Hematopoietic multipotent progenitor cell treated with erythropoietin and hydrocortisone succinate and interleukin-3 and kit ligand, for 17 days (in vitro differentiated cells): Measurements from ENCODE around the gene STRN3.
"Not testable (repeated sequence)": the region's sequence is repeated elsewhere in the genome, so short reads cannot be mapped to it uniquely, and the experiment has no call there.

ENCODE experiments used
- DNase-seq: peaks from one replicate; pipeline ENCODE4 v3.0.0-alpha.2; 2015; ENCODE audit warnings: low spot score

The STRN3 gene

GRCh38 chr14:30907659-30908057 is 118.5 kb downstream of the STRN3 start:
- DNase-seq = no peak

GRCh38 chr14:30906752-30907658 is 119.2 kb downstream of the STRN3 start:
- DNase-seq = no peak

GRCh38 chr14:30903285-30904124 is 122.7 kb downstream of the STRN3 start:
- no peak for DNase-seq

GRCh38 chr14:30897121-30897520 is 129.1 kb downstream of the STRN3 start:
- not testable (repeated sequence) for DNase-seq

GRCh38 chr14:30896435-30896834 is 129.7 kb downstream of the STRN3 start:
- DNase-seq = no peak

- DNase-seq = no peak
Measured at GRCh38 chr14:30894923-30895515, 131.2 kb downstream of the STRN3 start.

DNA sequence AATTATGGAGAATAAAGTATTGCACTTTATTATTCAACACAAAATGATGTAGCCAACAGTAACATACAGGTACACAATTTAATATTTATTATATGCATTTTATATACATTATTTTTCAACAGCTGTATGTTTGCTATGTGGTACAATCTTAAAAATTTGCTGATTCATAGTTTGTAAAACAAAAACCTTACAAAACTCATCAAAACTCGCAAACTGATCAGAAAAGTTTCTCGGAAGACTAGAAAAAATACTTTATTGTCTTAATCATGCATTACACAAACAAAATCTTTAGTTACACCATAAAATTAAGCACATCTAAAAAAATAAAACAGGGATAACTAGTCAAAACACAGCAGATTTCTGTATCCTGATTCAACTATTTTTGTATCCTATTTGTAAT is 132.4 kb downstream of the STRN3 start:
- no peak for DNase-seq

DNA sequence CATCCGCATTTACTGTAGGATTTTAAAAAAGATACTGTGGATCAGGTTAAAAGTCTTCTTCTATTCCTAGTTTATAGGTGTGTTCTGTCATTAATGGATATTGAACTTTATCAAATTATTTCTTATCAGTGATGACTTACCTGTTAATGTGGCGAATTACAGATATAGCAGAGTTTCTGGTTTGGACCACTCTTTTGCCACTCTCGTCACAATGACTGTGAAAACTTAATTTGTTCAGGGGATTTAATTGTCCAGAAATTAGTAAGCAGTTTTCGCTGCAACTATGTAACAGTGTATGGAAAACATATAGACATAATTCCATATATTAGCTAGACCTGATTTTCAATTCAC is 137.0 kb downstream of the STRN3 start:
- DNase-seq = no peak

DNA sequence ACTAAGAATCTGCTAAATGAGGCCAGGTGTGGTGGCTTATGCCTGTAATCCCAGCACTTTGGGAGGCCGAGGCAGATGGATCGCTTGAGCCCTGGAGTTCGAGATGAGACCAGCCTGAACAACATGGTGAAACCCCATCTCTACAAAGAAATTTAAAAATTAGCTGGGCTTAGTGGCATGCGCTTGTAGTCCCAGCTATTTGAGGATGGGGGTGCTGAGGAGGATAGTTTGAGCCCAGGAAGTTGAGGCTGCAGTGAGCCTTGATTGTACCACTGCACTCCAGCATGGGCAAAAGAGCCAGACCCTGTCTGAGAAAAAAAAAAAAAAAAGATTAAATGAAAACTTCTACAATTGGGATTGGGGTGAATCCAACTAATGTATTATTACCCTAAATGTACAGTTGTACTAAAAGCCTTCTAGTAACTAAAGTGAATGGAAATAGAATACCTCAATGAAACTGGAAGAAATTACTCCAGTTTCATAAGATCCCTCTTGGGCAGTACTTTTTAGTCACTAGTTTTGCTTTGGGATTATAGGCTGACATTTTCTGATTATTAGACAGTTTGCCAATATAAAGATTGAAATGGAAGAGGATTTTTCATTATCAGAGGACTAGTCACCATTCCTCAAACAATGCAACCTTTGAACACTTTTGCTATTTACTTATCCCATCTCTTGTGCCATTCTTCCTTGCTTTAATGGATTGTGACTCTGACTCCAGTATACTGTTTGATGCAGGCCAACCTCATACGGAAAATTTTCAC is 137.5 kb downstream of the STRN3 start:
- DNase-seq = no peak

DNA sequence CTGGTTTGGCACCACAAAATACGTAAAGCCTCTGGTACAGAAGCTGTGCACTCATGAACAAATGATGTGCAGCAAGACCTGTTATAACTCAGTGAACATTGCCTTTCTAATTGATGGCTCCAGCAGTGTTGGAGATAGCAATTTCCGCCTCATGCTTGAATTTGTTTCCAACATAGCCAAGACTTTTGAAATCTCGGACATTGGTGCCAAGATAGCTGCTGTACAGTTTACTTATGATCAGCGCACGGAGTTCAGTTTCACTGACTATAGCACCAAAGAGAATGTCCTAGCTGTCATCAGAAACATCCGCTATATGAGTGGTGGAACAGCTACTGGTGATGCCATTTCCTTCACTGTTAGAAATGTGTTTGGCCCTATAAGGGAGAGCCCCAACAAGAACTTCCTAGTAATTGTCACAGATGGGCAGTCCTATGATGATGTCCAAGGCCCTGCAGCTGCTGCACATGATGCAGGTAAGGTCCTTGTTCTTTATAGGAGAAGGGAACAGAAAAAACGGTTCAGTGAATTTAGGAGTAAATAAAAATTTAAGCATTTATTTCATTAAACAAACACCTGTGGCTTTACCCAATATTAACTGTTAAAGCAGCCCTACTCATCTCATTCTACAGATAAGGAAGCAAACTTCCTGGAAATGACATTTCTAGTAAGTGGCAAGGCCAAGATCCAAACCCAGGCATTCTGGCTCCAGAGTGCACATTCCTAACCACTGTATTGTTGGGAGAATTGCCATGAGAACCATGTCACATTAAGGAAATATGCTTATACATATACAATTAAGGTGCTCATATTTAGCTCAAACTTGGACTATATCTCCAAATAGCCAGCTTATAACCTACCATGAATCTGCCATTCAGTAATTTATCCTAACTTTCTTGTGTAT is 140.1 kb downstream of the STRN3 start:
- DNase-seq = no peak

- DNase-seq = no peak
Measured at GRCh38 chr14:30884901-30885300, 141.3 kb downstream of the STRN3 start.

GRCh38 chr14:30883508-30884294 is 142.5 kb downstream of the STRN3 start:
- no peak for DNase-seq

DNA sequence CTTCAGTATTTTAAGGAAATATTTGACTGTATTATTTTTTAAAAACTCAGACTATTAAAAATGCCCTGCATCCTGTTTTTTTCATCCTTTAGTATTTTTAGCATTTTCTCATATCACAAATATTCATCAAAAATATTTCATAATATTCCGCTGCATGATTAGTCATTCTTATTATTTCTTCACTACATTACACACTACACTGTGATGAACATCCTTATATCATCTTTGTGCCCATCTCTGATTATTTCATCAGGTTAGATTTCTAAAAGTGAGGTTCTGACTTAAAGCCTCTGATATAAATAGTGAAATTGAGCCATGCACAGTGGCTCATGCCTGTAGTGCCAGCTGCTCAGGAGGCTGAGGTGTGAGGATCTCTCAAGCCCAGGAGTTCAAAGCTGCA is 143.7 kb downstream of the STRN3 start:
- no peak for DNase-seq

- no peak for DNase-seq
Measured at GRCh38 chr14:30876692-30877091, 149.5 kb downstream of the STRN3 start.

DNA sequence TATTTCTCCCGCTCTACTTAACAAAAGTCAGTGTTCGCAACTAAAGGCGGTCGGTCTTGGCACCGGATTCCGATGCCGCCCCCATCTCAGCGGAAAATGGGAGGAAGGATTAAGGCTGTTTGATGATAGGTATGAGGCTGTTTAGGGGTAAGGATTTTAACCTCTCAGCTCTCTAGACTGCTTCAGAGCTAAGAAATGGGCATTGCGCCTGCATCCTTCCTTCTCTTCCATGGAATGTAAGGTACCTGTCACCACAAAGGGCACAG is 150.5 kb downstream of the STRN3 start:
- no peak for DNase-seq

GRCh38 chr14:30874999-30875787 is 151.0 kb downstream of the STRN3 start:
- DNase-seq = no peak

DNA sequence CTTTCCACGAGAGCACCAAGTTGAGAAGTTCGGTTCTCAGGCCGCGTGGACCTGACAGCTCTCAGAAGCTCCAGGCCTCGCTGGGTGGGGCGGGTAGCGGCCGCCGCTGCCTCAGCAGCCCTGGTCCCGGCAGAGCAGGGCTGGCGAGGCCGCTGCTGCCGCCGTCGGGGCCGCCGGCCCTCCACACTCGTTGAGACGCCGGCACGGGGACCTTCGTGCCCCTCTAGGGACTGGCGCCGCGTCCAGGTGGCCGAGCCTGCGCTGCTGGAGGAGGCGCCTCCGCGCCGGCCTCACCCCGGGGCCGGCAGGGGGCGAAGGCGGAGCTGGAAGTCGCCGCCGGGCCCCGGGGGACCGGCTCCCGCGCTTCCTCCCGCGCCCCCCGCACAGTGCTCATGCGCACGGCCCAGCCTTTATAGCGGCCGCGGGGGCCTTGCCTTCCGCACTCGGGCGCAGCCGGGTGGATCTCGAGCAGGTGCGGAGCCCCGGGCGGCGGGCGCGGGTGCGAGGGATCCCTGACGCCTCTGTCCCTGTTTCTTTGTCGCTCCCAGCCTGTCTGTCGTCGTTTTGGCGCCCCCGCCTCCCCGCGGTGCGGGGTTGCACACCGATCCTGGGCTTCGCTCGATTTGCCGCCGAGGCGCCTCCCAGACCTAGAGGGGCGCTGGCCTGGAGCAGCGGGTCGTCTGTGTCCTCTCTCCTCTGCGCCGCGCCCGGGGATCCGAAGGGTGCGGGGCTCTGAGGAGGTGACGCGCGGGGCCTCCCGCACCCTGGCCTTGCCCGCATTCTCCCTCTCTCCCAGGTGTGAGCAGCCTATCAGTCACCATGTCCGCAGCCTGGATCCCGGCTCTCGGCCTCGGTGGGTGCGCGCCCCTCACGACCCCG is 151.8 kb downstream of the STRN3 start, which contains the start of gene COCH:
Gene COCH (plus strand): TSS at position 440 of the 879 bp plus-strand sequence. CDS start 380 bp downstream, at position 820.
- no peak for DNase-seq
